ENCODE data around the gene SLC25A21.

The SLC25A21 gene

DNA sequence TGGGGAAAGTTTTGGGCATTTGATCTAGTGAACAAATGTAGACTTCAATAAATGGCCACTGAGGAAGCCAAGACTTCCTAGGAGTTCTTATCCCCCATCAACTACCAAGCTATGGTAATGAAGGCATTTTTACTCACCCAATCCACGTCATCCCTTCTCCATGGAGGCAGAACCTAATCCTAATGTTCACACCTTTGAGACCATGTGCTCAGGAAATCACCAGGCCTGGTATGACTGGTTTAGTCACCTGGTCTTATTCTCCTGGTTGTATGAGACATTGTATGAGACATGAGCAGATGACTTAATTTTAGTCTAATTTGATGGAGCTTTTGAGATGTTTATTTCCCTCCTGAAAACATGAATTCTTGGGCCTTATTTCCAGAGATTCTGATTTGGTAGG lies 422.2 kb downstream of the SLC25A21 start:
- DNase-seq, result no peak

GRCh38 chr14:36748610-36749213 lies 423.7 kb downstream of the SLC25A21 start:
- no peak for DNase-seq

- DNase-seq, result no peak
Observed at GRCh38 chr14:36747411-36748184, 424.8 kb downstream of the SLC25A21 start.

GRCh38 chr14:36746872-36747271 lies 425.5 kb downstream of the SLC25A21 start:
- no peak for DNase-seq

DNA sequence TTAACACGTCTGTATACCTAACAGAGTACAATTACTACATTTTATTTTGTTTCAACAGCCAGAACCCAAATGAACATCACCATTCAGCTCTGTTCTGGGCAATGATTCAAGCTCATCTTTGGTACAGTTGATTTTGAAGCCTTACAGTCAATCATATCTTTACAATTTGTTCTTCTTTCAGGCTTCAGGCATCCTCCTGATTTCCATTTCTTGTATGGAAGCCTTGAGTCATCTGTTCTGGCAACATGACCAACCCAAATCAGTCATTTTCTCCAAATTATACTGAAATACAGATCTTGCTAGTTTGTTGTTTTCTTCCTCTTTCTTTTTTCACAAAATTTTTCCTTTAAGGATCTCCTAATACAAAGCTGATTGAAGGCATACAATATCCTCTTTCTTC lies 430.5 kb downstream of the SLC25A21 start:
- DNase-seq, result no peak

GRCh38 chr14:36738269-36738668 lies 434.1 kb downstream of the SLC25A21 start:
- no peak for DNase-seq

- DNase-seq, result no peak
Observed at GRCh38 chr14:36726128-36726527, 446.3 kb downstream of the SLC25A21 start.

GRCh38 chr14:36724162-36724561 lies 448.2 kb downstream of the SLC25A21 start:
- DNase-seq, result no peak

- DNase-seq, result no peak
Observed at GRCh38 chr14:36723530-36723929, 448.9 kb downstream of the SLC25A21 start.

GRCh38 chr14:36721877-36722276 lies 450.5 kb downstream of the SLC25A21 start:
- no peak for DNase-seq

- DNase-seq, result no peak
Observed at GRCh38 chr14:36720657-36721056, 451.7 kb downstream of the SLC25A21 start.

DNA sequence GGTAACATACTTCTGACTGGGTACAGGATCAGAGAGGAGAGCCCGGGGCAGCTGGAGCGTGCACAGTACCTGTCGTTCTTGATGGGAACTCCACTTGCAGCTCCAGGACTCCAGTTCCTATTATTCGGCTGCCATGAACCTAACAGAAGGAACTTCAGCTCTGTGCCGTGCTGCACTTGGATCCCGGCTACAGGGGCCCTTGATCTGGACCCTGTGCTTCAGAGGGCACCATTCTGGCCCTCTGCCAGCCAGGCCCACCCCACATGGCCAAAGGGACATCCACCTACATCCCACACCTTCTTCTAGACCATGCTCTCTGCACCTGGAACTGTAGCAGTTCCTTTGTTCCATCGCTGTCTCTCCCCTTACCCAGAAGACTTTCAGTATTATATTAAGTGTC lies 452.6 kb downstream of the SLC25A21 start:
- DNase-seq, result no peak

DNA sequence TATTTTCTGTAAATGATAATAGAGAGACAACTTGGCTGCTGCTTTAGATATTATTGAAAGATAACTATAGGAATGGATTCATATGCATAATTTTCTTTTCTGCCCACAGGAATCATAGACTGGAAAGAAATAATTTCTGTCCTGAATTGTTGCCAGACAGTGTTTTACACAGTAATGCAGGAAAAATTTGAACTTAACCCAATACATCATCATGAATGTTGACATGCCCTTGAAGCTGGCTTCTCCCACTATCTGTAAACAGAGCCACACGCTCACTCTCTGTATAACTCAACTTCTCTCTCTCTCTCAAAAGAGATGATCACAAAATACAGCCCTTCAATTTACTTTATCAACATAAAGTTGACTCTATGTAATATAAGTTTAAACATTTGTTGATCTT lies 454.2 kb downstream of the SLC25A21 start:
- no peak for DNase-seq

GRCh38 chr14:36717363-36717762 lies 455.0 kb downstream of the SLC25A21 start:
- DNase-seq, result peak; percentile 53

DNA sequence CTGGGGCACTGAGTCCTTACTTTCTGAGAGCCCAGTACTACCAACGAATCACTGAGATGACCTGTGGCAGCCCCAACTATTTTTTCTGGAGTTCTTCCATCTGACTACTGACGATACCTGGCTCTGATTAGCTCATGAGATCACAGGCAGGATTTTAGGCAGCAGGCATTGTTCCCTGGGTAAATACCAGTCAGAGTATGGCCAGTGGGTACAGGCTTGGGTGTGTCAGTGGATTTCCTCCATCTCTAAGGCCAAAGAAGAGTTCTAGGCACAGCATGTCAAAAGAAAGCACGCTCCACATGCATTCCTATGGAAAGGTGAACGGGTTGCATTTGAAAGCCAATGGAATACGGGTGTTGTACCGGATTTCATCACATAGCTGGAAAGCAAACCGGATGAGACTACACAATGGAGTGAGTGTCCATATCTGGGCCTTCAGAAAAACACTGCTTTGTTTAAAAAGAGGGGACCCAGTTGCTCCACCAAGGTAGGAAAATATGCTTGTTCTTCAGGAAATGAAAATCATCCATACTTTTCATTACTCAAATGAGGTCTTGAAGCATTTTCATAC lies 455.7 kb downstream of the SLC25A21 start:
- no peak for DNase-seq

DNA sequence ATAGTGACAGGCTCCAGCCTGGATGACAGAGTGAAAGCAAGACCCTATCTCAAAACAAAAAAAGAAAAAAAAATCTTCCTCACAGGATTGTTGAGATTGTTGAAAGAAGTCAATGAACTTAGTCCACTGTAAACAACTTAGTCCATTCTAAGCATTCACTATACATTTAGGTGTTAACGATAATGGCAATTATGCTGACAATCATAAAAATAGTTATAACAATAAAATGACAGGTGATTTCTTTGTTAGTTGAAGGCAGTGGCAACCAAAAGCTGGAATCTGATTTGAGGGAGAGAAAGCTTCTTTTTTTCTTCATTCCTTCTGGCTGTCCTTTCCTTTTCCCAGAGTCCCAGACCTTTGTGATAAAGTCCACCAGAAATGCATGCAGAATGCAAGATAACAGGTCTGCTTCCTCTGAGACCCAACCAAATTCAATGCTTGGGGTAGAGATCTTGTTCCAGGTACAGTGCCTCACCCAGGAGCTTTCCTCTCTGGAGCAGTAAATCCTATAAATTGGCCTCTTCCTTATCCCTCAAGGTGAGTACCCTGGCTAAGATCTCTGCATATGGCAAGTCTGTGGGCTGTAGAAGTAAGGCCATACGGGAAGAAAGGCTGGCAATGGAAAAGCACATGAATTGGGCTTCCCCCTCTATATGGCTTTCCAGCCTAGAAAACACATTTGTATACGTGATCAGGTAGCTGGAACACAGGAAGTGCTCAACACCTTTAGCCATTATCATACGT lies 458.3 kb downstream of the SLC25A21 start:
- no peak for DNase-seq

DNA sequence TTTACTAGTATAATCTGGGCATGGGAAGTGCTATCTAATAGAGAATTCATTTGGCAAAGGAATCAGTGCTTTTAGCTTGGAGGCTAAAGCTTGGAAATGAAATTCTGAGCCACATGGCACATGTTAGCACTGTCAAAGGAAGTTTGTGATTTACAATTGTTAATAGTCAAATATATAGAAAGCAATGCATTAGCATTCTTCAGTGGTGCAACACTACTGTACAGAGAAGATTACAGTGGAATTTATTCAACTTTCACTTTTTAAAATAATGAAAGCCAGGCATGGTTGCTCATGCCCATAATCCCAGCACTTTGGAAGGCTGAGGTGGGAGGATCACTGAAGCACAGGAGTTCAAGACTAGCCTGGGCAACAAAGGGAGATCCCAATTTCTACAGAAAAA lies 464.8 kb downstream of the SLC25A21 start:
- DNase-seq, result no peak

GRCh38 chr14:36702474-36702873 lies 469.9 kb downstream of the SLC25A21 start:
- no peak for DNase-seq

DNA sequence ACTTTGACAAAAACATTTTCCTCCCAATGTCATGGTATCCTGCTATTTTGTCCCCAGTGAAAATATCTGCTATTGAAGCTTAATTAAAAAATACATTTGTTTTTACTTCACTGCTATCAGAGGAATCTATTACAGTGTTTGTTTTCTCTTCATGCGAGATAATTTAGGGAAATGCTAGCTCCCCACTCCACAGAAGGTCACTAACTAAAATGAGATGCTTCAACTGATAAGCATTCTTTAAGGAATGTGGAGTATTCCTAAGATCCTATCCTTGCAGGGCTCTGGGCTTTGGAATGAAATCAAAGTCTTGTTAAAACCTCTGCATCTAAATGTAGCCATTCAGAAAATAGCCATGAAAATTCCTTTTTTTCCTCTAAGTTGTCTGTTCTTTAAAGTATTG lies 471.3 kb downstream of the SLC25A21 start:
- no peak for DNase-seq

GRCh38 chr14:36700651-36701050 lies 471.8 kb downstream of the SLC25A21 start:
- peak; percentile 17 for DNase-seq

- DNase-seq, result peak; percentile 34
Observed at GRCh38 chr14:36699420-36699819, 473.0 kb downstream of the SLC25A21 start.

GRCh38 chr14:36690311-36691040 lies 481.9 kb downstream of the SLC25A21 start:
- no peak for DNase-seq

- no peak for DNase-seq
Observed at GRCh38 chr14:36684946-36685345, 487.5 kb downstream of the SLC25A21 start.

Data from DMS153 (cell line).